ELR (cell line): Measurements from ENCODE around the gene PF4V1.

Experiments
- DNase-seq: peaks from one replicate; pipeline ENCODE4 v3.0.0-alpha.2; 2015; ENCODE audit warnings: low read depth

PF4V1 gene

GRCh38 chr4:73847526-73848182 is 5.4 kb upstream of the PF4V1 start:
- DNase-seq, result no peak

- no peak for DNase-seq
These were observed 4.8 kb upstream of the PF4V1 start for GRCh38 chr4:73848183-73848777.

DNA sequence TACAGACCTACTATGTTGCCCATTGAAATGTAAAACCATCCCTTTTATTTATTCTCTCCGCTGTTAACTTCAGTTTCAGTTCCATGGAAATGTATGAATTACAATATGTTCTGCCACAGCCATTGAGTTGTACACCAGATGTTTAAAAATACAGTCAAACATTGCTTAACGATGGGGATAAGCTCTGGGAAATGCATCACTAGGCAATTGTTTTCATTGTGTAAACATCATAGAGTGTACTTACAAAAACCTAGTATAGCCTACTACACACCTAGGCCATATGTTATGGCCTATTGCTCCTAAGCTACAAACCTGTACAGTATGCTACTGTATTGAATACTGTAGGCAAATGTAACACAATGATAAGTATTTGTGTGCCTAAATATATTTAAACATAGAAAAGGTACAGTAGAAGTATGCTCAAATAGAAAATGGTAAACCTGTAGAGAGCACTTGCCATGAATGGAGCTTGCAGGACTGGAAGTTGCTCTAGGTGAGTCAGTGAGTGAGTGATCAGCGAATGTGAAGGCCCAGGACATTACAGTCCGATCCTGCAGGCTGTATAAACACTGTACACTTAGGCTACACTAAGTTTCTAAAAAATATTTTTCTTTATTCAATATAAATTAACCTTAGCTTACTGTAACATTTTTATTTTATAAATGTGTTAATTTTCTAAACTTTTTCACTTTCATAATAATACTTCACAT is 2.7 kb upstream of the PF4V1 start:
- DNase-seq, result no peak

GRCh38 chr4:73851293-73851692 is 1.8 kb upstream of the PF4V1 start:
- DNase-seq, result peak; percentile 50

DNA sequence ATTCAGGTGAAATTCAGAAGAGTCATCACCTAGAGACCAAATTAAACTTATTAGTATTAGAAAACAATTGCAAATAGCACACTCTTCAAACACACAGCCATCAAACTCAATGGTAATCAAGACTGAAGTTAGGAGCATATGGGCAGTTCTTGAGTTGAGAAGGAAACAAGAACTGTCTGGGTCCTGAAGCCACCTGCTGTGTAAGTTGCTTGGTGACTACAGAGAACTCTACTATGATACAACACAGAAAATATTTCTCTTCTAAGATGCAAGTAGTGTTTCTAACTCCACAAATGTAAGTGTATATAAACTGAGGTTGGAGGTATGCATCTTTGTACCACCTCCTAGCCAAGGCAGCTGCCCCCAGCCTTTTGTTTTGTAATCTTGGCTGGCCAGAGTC is 325 bp upstream of the PF4V1 start:
- DNase-seq, result no peak

GRCh38 chr4:73853718-73854473 is 800 bp downstream of the PF4V1 start:
- DNase-seq, result no peak

DNA sequence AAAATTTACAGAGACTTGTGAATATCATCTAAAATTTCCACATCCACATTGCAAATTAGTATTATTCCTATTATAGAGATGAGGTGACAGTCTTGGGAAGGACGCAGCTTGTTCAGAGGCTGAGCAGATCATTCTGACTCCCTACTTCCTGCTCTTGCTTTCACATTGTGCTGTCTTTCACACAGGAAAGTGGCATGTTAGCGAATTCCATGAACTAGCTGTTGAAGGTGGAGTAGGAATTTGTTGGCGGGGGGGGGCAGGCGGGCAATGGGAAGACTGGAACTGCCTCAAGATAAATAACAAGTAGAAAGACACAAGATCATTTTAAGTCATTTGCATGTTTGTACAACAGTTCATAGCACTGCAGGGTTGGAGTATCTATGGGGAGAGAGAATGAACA is 2.3 kb downstream of the PF4V1 start:
- no peak for DNase-seq

DNA sequence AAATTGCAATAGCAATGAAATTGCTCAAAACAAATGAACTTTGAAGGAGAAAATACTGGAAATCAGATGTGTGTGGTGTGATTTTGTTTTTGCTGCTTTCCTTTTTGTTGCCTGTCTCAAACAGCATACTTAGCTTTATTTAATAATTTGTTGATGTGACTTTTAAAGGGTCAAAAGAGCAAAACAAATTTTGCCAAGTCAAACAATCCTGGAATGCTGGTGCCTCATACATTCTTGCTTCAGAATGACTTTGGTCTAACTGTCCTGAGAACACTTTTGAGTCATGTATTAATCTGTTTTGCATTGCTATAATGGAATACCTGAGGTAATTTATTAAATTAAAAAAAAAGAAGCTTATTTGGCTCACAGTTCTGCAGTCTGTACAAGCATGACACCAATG is 3.4 kb downstream of the PF4V1 start:
- DNase-seq, result peak; percentile 23

- DNase-seq, result no peak
These were observed 6.6 kb downstream of the PF4V1 start for GRCh38 chr4:73859614-73860088.

DNA sequence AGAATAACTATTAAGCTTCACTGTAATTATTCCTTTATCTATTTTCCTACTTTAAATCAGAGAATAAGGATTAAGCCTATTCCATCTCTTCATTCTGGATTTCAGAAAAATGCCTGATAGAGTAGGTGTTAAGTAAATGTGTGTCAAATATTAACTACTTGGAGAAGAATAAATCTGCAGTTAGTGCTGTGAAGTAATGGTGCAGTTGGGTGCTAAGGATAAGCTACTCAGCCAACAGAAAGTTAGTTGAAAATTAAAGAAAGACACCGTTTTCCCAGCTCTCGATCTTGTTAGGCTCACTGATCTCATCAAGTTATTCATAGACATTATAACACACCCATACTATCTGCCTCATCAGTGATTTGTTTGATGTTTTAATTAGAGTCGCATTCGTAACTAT is 7.1 kb downstream of the PF4V1 start:
- no peak for DNase-seq

DNA sequence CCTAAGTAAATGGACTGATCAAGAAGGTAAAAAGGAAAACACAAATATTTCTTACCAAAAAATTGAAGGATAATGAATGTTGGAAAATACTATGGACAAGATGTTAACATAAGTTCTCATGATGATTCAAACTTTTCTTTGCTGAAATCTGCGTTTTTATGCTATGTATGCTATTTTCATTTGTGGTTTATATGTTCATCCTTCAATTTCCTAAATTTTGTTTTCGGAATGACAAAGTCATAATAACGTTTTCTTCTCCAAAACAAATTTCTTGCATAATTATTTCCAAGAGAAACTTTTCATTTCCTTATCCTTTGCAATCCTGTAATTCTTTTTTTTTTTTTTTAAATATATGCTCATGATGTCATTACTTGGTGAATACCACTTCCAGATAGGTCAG is 7.8 kb downstream of the PF4V1 start:
- DNase-seq, result no peak

- DNase-seq, result peak; percentile 31
These were observed 9.2 kb downstream of the PF4V1 start for GRCh38 chr4:73862322-73862721.

DNA sequence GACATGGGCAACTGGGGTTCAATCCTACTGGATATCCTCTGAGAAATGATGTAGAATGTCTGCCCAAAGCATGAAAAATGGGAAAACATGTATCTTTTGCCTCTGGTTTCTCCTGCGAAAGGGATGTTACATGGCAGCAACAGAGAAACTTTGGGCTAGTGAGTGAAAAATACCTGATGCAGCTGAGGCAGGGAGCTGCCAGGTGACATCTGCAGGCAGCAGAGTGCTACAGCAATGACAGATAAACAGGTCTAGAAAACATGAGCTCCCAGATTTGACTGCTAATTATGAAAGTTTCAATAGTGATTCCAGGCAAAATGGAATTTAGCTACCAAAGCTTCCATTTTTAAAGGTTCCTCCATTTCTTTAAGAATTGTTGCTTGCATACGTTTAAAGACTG is 11.3 kb downstream of the PF4V1 start:
- DNase-seq, result peak; percentile 30

DNA sequence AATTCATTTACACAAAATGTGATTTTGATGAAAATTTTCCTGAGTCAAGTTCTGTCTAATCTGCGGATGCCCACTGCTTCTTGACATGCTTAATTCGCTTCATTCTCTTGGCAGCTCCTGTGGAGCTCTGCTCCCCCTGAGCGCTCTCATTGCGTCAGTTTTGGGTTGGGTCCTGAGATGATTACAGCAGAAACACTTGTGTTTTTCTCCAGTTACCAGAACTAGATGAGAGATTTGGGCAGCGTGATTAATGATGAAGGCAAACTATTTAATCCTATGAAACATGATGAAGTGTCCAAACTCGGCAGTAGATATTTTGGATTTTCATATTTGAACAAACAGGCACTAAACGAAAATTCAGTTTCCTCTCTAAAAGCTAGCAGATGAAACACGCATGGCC is 11.9 kb downstream of the PF4V1 start:
- no peak for DNase-seq

DNA sequence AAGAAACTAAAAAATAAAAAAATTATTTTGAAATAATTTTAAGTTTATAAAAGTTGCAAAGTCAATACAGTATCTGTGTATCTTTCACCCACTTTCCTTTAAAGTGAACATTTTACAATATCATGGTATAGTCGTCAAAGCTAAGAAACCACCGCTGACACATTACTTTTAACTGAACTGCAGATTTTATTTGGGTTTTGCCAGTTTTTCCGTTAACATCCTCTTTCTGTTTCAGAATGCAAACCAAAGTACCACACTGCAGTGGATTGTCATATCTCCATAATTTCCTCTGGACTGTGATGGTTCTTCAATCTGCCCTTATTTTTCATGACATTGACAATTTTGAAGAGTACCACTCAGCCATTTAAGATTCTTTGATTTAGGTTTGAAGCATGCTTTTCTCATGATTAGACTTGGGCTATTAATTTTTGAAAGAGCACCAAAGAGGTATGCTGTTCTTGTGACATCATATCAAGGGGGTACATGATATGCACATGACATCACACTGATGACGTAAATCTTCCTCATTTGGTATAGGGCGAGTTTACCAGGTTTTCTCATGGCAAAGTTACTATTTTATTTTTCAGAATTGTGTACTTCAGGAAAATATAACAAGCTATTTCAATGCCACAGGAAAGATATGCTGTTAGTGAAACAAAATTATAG is 12.5 kb downstream of the PF4V1 start:
- no peak for DNase-seq

DNA sequence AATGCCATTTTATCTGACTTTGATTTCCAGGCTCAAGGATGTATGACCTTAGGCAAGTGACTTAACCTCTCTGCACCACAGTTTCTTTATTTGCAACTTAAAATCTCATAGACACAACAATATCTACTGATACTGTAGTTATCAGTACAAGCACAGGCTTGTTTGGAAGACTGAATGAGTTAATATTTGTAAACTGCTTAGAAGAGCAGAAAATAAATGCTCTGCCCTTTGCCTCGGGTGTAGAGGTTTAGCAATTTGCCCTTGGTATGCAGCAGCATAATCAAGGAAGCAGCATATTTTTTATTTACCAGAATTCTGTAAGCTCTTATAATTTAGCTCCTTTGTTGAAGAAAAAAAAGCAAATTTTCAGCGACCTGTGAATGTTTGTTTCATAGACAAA is 13.2 kb downstream of the PF4V1 start:
- DNase-seq, result no peak

DNA sequence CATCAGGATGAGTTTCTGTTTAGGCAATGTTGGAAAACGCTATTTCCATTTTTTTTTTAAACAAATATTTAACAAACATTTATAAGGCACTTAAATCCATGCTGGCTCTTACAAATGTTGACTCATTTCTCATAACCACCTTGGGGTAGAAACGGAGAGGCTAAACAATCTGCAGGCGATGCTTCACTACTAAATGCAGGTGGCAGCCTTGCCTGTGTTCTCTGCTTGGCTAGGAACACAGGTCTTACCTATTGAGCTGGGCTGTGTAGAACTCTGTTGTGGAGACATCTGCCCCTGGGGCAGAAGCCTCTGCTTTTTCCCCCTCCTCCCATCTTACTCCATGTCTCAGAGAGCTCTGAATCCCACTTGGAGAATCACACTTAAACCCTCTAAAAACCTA is 14.7 kb downstream of the PF4V1 start:
- DNase-seq, result peak; percentile 60

GRCh38 chr4:73868206-73869129 is 15.4 kb downstream of the PF4V1 start:
- peak; percentile 58 for DNase-seq

GRCh38 chr4:73869130-73870055 is 16.3 kb downstream of the PF4V1 start, which contains the start of gene CXCL1:
CXCL1 (plus strand) TSS chr4:73869393; CDS start chr4:73869471, 78 bp downstream.
- DNase-seq, result peak; percentile 82

DNA sequence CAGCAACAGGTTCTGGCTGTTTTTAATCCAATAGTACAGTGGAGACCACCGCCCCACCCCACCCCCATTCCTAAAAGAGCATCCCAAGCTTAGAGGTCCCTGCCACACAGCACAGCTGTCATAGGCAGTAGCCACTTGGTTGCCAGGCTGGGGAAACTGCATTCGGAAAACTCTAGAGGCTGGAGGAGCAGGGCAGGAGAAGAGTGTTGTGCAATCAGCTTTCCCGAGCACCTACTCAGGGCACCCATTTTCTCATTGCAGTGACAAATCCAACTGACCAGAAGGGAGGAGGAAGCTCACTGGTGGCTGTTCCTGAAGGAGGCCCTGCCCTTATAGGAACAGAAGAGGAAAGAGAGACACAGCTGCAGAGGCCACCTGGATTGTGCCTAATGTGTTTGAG is 17.2 kb downstream of the PF4V1 start:
- peak; percentile 76 for DNase-seq
